Loucy (cell line): ENCODE data around the gene SDF4.

Experiments used
- EZH2phosphoT487 ChIP-seq: fragments of 200-600 bp; IDR thresholded peaks from 2 replicates; pipeline ENCODE4 v1.6.1; 2018; ENCODE audit warnings: antibody characterized with exemption, mild to moderate bottlenecking, moderate library complexity, borderline replicate concordance
- TF ChIP-seq, protein P1 (sequence below): fragments of 200-600 bp; sonication (generic); conservative IDR thresholded peaks from 2 replicates; pipeline ENCODE4 v1.5.1; 2014; ENCODE audit warnings: mild to moderate bottlenecking, antibody characterized with exemption, low read length

DNA sequence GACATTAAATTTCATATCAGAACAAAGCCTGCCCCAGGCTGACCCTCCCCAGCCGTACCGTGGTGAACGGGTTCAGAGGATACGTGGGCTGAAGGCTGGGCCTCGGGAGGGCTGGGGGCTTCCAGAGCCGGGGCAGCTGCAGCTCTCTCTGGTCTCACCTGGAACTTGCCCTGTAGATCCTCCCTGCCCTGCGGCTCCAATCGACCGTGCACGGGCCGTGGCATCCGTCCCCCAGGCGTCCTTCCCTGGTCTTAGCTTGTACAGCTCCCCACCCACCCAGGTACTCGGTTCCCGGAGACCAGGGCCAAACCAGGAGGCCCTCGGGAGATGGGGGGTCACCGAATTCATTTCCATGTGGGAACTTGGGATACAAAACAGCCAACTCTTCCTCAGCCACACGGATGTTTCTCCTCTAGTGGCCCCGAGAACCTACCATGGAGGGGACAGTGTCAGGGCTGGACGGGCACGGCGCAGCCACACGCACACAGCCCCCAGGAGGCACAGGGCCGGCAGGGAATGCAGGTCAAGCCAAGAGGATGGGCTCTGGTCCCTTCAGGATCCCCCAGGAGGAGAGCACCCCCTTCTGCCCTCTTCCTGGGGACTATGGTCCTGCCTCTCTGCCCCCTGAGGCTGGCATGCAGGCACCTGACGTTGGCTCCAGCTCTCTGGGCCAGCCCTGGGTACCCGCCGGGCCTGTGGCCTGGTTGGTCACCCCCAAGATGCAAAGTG lies 3.4 kb upstream of the SDF4 start:
- TF ChIP-seq, protein P1, sequence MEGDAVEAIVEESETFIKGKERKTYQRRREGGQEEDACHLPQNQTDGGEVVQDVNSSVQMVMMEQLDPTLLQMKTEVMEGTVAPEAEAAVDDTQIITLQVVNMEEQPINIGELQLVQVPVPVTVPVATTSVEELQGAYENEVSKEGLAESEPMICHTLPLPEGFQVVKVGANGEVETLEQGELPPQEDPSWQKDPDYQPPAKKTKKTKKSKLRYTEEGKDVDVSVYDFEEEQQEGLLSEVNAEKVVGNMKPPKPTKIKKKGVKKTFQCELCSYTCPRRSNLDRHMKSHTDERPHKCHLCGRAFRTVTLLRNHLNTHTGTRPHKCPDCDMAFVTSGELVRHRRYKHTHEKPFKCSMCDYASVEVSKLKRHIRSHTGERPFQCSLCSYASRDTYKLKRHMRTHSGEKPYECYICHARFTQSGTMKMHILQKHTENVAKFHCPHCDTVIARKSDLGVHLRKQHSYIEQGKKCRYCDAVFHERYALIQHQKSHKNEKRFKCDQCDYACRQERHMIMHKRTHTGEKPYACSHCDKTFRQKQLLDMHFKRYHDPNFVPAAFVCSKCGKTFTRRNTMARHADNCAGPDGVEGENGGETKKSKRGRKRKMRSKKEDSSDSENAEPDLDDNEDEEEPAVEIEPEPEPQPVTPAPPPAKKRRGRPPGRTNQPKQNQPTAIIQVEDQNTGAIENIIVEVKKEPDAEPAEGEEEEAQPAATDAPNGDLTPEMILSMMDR, result no peak
- TF ChIP-seq EZH2phosphoT487, result no peak
